HG03565 (cell line): ENCODE results near the gene SREBF1.
"Not testable (repeated sequence)": the region's sequence is repeated elsewhere in the genome, so short reads cannot be mapped to it uniquely, and the experiment has no call there.

Experiments
- ATAC-seq: cut with Tn5 transposase; IDR thresholded peaks from one replicate; pipeline ENCODE4 v1.9.1; 2021; ENCODE audit warnings: mild to moderate bottlenecking, moderate library complexity; ENCODE audit not compliant: unreplicated experiment

Gene SREBF1

DNA sequence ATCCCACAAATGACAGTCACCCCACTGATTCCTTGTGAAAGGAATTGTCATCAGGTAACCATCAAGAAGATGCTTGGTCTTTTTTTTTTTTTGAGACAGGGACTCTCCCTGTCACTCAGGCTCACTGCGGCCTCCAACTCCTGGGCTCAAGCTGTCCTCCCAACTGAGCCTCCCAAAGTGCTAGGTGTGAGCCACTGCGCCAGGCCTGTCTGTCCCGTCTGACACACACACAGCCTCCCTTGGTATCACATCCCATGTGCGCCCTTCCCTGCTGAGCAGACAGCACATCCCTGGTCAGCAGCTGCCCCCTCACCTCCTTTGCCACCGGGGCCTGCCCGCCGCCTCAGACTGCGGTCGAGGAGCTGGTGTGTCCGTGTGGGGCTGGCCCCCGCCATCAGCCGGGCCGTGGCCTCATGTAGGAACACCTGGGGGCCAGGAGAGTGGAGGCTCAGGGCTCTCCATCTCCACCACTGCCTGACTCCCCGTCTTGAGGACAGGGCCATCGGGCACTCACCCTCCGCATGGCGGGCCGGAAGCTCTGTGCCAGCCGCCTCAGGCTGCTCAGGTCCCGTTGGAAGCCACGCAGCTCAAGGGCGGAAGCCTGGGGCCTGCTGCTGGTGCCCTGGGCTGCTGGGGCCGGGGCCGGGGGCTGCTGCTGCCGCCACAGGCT lies 23.6 kb downstream of the SREBF1 start:
- ATAC-seq, result no peak

DNA sequence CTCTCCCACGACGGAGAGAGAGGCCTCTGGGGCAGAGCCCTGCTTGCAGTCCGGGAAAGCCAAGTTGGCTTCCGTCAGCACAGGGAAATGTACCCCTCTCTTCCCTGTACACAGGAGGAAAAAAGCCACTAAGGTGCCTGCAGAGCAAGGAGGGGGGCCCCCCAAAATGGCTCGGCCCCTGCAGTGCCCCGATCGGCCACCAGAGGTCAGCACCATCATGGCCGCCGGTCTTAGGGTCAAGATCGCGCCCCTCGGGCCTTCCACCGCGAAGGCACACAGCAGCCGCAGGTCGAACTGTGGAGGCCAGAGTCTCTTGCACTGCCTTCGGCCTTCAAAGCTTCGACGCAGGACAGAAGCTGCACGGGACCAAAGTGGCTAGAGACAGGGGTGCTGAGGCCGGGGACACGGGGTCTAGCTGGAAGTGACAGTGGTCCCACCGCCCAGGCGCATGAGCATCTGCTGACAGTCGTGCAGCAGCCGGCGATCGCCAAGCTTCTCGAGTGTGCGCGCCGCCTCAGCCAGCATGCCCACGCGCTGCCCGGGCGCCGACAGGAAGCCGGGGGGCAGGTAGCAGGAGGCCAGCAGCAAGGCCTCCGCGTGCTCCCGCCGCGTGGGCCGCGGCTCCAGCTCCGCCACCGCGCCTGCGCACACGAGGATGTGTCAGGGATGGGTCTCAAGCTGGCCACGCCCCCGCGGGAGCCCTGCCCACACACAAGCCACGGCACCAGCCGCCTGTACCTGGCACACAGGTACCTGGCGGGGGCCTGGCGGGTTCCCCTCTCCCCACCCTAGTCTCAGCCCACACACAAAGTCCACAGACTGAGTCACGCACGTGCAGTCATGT lies 24.4 kb downstream of the SREBF1 start:
- no peak for ATAC-seq

DNA sequence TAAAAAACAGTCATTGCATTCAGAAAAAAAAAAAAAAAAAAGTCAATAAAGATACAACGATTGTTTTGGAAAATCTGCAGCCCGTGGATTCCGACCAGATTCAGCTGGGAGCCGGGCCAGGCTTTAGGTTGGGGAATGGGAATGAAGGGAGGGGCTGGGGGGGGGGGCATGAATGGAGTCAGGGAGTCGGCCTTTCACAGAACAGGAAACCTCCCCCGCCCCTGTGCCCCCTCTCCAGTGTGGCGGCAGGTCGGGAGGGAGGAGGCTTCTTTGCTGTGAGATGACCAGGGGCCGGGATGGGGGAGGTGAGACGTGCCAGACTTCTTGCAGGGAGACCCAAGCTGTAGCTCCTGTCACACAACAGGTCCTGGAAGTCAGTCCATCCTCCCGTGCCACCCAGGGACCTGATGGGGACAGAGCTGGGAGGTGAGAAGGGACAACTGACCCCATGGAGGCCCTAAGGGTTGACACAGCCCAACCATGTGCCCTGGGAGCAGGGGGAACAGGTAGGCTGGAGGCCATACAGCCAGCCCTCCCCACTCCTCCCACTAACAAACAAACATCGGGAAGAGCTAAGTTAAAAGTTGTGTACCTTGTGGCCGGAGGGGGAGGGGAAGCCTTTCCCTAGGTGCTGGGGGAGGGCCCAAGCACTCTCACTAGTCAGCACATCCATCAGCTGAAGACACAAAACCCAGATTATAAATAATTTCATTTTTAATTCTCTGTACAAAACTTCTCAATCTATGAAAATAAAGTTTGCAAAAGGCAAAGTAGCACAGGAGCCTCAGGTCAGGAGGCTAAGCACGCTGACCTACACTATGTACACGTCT lies 25.2 kb downstream of the SREBF1 start:
- ATAC-seq, result no peak

DNA sequence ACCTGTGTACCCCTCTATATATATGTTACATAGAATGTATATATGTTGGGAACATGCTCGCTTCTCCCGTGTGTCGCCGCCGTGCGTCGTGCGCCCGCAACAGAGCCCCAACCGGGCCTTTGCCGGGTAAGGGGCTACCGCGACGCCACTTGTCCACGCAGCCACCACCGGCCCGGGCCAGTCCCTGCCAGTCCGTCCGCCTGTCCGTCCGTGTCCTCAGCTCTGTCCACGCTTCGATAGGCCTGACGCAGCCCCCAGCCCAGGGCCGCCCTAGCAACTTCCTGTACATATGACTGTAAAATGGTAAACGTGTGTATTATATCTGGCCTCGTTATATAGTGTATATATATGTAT lies 25.9 kb downstream of the SREBF1 start:
- no peak for ATAC-seq

DNA sequence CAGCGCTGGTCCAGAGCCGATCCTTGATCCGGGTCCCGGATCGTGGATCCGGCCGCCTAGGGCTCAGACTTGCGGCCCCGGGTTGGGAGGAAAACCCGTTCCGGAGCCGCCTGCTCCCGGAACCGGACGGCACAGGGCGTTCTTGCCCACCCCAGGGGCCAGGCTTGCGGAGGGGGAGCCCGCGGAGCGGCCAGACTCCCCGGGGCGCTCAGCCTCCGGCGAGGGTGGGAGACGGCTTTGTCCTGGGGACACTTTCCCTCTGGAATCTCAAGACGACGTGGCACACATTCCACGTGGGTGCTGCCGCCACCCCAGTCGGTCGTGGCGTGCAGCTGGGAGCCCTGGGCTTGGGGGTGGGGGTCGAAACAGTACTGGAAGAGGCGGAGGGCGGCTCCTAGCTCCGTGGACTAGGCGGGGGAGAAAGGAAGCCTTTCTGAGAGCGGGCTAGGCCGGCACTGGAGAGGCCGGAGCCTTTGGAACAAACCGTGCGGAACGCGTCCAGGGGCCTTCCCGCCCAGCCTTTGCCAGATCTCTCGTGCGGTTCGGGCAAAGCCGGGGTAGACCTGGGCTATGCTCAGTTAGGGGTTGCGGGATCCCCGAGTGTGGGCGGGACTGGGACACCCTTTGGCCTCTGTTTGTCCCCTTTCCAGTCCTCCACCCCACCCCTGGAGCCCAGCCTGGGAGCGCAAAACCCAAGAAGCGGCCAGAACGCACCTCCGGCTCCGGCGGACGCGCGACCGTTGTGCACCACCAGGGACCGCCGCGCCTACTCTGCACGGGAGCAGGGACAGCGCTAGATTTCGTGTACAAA lies 26.5 kb downstream of the SREBF1 start:
- no peak for ATAC-seq

DNA sequence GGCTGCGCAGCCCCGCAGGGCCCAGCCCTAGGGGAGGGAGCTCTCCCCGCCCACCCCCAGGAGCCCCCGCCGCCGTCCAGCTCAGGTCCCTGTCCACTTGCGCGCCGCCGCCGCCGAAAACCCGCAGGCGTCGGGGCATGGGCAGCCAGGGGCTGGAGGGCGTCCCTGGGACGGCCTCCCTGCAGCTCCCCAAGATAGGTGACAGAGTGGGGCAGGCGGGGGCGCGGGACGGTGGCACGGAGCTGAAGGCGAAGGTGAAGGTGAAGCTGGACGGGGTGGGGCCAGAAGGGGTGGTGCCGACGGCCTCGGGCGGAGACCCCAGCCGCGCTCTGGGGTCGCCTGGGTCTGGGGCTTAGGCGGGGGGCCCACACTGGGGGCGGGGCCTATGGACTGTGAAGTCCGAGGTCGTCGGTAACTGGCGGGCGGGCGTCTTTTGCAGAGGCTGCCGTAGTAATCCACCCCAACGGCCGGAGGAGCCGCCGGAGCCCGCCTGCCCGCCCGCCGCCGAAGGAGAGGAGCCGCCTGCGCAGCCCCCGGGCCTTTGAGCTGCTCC lies 27.2 kb downstream of the SREBF1 start:
- ATAC-seq, result no peak

DNA sequence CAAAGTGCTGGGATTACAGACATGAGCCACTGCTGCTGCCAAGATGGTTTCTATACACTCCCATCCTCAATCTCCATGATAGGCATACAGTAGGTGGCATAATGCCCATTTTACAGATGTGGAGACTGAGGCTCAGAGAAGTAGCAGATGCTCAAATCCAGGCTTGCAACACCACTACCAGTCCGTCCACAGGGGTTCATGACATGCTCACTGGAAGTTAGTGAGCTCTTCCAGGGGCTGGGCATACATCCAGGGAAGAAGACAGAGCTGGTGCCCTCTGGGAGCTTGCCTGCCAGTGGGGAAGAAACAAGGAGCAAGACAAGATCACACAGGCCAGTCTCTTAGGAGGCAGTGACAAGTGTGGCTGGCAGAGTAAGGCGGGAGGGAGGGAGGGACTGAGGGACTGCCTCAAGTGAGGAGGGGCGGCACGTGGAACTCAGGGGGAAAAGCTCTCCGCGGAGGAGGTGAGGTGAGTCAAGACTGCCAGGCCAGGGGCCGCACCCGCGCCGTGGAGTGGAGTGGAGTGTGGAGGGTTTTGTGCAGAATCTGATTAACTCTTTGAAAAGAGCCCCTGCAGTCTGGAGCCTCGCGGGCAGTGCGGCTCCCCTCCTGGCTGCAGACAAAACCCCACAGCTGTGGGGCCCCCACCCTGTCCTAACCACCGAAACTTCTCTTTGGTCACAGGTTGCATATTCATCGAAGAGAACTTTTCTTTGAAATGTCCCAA lies 27.9 kb downstream of the SREBF1 start:
- ATAC-seq, result no peak

DNA sequence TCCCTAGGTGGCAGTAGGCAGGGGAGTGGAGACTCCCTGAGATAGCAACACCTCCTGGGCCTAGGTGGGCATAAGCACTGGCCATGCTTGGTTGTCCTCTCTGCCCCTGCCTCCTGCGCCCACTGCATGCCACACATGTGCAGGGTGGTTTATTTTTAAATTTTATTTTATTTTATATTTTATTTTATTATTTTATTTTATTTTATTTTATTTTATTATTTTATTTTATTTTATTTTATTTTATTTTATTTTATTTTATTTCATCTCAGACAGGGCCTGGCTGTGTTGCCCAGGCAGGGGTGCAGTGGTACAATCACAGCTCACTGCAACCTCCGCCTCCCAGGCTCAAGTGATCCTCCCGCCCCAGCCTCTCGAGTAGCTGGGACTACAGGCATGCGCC lies 28.6 kb downstream of the SREBF1 start:
- not testable (repeated sequence) for ATAC-seq

DNA sequence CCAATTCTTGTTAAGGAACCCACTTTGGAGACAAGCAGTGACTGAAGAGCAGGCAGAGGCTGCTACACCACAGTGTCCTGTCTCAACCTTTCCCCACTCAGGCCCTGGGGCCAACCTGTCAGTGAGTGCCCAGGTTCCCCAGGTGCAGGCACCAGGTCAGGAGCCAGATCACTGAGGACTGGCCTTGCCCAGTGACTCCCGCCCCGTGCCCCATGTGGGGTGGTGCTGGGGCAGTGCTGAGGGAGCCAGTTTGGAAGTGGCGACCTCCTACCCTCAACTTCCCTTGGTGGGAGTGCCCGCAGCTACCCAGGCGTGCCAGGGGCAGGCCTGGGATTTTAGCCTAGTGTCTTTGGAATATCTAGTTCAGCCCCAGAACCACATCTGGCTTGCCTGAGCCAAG lies 29.3 kb downstream of the SREBF1 start:
- no peak for ATAC-seq

DNA sequence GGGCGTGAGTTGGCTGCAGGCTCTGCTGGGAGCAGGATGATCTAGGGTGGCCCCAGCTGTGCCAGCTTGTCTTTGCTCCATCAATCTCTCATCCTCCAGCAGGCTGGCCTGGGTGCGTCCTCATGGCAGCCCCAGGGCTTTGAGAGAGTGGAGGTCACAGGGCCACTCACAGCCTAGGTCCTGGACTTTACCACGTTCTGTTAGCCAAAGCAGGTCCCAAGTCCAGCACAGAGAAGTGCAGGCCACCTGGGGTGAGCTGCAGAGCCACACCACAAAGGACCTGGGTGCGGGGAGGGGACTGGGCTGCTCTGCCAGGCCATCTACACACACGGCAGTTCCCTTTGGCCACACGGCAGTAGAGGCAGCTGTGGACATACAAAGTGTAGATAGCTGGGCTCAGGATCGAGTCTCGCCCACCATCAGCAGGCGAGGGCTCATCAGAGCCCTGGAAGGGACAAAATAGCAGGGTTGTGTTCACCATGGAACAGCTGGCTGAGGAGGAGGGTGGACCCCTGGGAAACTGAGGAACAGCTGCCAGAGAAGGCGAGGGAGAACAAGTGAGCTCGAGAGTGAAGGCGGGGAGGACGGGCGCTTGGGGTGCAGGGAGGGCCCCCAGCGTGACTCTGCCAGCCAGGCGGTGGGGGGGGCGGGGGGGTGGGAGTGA lies 30.0 kb downstream of the SREBF1 start:
- ATAC-seq, result no peak

DNA sequence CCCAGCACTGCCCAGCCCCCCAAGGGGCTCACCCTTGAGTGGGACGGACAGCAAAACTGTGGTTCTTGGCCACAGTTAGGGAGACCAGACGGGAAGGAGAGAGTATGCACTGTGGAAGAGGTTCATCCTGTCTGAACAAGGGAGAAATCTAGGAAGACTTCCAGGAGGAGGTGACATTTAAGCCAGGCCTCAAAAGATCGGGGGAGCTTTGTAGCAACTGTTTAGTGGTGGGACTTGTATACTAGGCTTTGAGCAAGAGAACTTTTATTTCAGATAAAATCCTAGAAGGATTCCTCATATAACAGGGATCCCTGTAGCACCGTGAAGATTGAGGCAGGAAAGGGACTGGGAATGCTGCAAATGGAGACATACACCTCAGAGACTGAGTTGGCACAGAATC lies 30.8 kb downstream of the SREBF1 start:
- no peak for ATAC-seq

DNA sequence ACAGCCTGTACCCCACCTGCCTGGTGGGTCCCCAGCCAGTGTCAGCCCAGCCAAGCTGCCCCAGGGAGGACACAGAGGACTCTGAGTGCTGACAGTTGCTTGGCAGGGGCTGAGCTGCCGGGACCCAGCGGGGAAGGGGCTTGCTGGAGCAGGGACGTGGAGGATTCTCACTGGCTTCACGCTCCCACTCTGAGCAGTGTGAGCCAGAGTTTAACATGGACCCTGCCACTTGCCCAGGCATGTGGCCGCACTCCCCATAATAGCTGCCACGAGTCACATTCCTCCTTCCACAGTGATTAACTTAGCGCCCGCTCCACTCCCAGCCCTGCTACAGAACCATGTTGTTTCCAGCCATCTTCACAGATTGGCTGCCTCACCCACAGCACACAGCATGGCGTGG lies 31.2 kb downstream of the SREBF1 start:
- ATAC-seq, result no peak

DNA sequence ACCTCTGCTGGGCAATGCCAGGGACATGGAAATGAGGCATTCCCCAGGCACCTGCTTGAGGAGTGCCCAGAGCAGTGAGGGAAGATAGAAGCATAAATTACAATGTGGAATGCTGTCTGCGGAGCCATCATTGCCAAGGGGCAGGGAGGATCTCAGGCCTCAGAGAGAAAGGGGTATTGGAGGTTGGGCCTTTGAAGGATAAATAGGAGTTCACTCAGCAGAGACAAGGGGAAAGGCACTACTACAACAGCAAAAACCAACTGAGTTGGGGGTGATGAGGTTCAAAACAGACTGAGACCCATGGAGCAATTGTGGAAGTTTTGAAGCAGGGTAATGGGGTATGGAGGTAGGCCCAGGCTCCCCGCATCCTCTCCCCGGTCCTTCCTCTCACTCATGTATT lies 32.8 kb downstream of the SREBF1 start:
- ATAC-seq, result no peak

DNA sequence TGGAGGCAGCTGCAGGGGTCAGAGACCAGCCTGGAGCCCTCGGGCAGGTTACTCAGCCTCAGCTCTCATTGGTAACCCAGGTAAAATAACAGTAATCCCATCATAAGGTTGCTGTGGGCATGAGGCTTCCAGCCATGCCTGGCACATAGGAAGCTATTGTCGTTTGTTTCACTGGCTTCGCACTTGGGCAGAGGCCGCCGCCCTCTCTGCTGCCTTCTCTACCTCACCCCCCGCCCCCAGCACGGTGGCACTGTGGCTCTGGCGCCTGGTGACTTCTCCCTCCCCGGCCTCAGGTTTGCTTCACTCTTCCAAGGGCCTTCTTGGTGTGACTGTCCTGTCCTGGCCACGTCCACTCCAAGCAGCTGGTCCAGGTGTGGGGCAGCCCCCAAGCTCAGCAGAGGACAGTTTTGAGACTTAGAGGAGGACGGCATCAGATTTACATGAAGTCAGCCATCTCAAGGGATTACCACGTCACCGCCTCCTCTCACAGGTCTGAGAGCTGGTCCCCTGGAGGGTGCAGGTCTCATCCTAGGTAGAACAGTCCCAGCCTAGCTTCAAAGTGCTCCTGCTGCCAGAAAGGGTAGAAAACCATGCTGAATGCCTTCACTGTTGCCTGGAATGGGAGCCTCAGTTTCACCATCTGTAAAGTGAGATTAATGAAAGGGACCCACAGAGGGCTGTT lies 34.8 kb downstream of the SREBF1 start:
- no peak for ATAC-seq

DNA sequence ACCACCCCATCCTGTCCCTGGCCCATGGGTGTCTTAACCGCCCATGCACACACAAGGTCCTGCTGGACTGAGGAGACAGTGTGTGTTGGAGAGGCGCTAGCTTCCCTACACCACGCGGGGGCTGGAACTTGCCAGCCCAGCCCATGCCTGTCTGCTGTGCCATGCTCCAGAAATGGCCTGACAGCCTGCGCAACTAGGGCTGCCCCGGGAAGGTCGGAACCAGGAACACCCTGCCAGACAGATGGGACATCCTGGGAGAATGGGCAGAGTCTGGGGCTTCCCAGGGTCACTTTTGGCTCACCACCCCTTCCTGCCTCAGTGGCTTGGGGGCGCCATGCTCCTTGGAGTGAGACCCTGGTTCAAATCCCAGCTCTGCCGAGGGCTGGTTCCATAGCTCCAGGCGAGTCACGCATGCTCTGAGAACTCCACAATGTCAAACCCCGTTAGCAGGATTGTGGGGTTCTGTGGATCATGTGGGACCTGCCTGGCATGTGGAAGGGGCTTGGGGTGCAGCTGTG lies 36.2 kb downstream of the SREBF1 start:
- no peak for ATAC-seq

DNA sequence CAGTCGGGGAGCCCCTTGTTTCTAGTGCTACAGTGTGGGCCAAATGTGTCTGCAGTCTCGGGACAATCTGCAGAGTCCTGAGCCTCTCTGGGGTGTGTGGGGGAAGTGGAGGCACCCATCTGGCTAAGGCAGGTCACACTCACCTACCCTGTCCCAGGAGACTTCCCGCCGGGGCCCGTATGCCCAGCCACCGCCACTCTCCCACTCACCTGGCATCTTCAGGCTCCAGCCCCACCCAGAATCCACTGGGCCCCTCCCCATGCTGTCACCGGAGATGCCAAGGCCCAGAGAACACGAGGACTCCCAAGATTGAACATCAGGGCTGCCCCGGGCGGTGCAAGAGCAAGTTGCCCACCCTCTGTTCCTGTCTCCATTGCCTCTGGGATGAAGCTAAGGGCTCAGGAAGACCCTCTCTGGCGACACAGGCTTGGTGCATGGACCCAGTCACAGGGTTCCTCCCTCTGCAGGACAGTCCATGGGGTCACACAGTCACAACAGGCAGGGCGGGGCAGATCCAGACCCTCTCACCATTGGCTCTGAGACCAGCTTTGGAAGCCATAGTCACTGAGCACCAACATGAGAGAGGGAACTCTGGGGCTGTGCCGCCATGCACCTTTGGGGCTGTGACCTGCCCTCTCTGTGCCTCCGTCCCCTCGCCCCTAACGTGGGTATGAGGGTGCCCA lies 38.1 kb downstream of the SREBF1 start:
- ATAC-seq, result no peak

DNA sequence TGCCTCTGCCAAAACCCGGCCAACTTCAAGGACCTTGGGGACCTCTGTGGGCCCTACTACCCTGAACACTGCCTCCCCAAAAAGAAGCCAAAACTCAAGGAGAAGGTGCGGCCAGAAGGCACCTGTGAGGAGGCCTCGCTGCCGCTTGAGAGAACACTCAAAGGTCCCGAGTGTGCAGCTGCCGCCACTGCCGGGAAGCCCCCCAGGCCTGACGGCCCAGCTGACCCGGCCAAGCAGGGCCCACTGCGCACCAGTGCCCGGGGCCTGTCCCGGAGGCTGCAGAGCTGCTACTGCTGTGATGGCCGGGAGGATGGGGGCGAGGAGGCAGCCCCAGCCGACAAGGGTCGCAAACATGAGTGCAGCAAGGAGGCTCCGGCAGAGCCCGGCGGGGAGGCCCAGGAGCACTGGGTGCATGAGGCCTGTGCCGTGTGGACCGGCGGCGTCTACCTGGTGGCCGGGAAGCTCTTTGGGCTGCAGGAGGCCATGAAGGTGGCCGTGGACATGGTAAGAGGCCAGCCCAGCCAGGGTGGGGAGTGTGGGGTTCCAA lies 38.7 kb downstream of the SREBF1 start:
- no peak for ATAC-seq
